Measurements from ENCODE around the gene PIGP. TPM values are rescaled to one million over a fixed set of nuclear protein-coding genes. Genes with fewer than 3 reads are reported as not detected.

PIGP gene
- total and polyA plus RNA-seq, 2 of the 8 experiments (the other 6 are each of a cell fraction or from before 2014, with no cell fraction given): 11.3 to 18.0 TPM

- TF ChIP-seq FOSL1 (IDR thresholded peaks at IDR 0.05; ENCODE audit: insufficient read depth, low read depth, low read length) (no peak), POLR2A (IDR thresholded peaks at IDR 0.05; ENCODE audit: control extremely low read depth in 1 of 2, low read depth in 2 of 2, low read length in 2 of 2) (no peak), MAFK (IDR thresholded peaks at IDR 0.05; ENCODE audit: low read depth, low read length) (no peak), SIN3A (conservative IDR thresholded peaks at IDR 0.05 in 1 of 2, IDR thresholded peaks at IDR 0.05 in 1 of 2; ENCODE audit: low read depth in 1 of 2, low read length in 2 of 2) (no peak), KDM4A (IDR thresholded peaks at IDR 0.05; ENCODE audit: low read depth, low read length, severe bottlenecking) (no peak), SP2 (IDR thresholded peaks at IDR 0.05; ENCODE audit: low read length) (no peak), HDAC6 (IDR thresholded peaks at IDR 0.05; ENCODE audit: low read depth, low read length) (no peak)
Observed at GRCh38 chr21:37071561-37072273, 1.2 kb downstream of the PIGP start (continued).

Data from H1 (cell line).